Heart left ventricle (tissue), 16 donors: ENCODE results near the gene LRRIQ1. TPM values are rescaled to one million over a fixed set of nuclear protein-coding genes. Genes with fewer than 3 reads are reported as not detected.

Experiments
- ATAC-seq, 4 donors: fragments of 200-7000 bp; cut with Tn5 transposase; one replicate each; pipeline ENCODE4 v1.9.1; 2020 to 2022; ENCODE audit warnings: moderate library complexity in 4 of 4, mild to moderate bottlenecking in 3 of 4, moderate number of reproducible peaks in 1 of 4
- DNase-seq, 5 donors: peaks; one replicate each; pipeline ENCODE4 v3.0.0-alpha.2; 2020
- H3K27ac ChIP-seq, 12 donors: fragments of 200-600 bp; sonication (generic) in 4 of 12; one replicate each; pipeline versions ENCODE4 v1.5.0 to v1.8.0; 2016 to 2022; ENCODE audit warnings: mild to moderate bottlenecking in 2 of 12
- H3K27me3 ChIP-seq, 9 donors: fragments of 200-600 bp; sonication (generic) in 2 of 9; one replicate each; pipeline versions ENCODE4 v1.5.1 to v1.8.0; 2016 to 2022; ENCODE audit warnings: mild to moderate bottlenecking in 3 of 9
- H3K36me3 ChIP-seq, 9 donors: fragments of 200-600 bp; sonication (generic) in 2 of 9; one replicate each; pipeline versions ENCODE4 v1.5.0 to v1.8.0; 2018 to 2022; ENCODE audit warnings: mild to moderate bottlenecking in 2 of 9
- H3K4me1 ChIP-seq, 12 donors: fragments of 200-600 bp; sonication (generic) in 4 of 12; one replicate each; pipeline versions ENCODE4 v1.5.0 to v1.8.0; 2016 to 2022; ENCODE audit warnings: mild to moderate bottlenecking in 3 of 12
- H3K4me3 ChIP-seq, 12 donors: fragments of 200-600 bp; sonication (generic) in 4 of 12; one replicate each; pipeline versions ENCODE4 v1.5.0 to v1.8.0; 2017 to 2022; ENCODE audit warnings: mild to moderate bottlenecking in 9 of 12, moderate library complexity in 4 of 12
- H3K9me3 ChIP-seq, 12 donors: fragments of 200-600 bp; sonication (generic) in 4 of 12; one replicate each; pipeline versions ENCODE4 v1.5.0 to v1.8.0; 2016 to 2022; ENCODE audit warnings: mild to moderate bottlenecking in 1 of 12
- POLR2A ChIP-seq, 2 donors: fragments of 450-650 bp; IDR thresholded peaks; one replicate each; pipeline ENCODE4 v1.6.1; 2017; ENCODE audit warnings: antibody characterized with exemption in 2 of 2, mild to moderate bottlenecking in 2 of 2, moderate library complexity in 2 of 2
- WGBS, 4 donors: extraction: QIAGEN DNeasy Blood & Tissue Kit in 2 of 4; methylation state at CpG; one replicate each; pipeline versions ENCODE4 v1.1.5 to v1.1.7; 2013 to 2018; 5-methylcytosine and 5-hydroxymethylcytosine counted together
- intact Hi-C, 10 donors: fragments of 100-400 bp; cut with DNase I; formaldehyde crosslinking; loops; one replicate each; pipeline versions ENCODE4 v1.11.1 to v1.14.2; 2022
- polyA plus RNA-seq, 2 donors: library from polyadenylated mRNA; stranded (reverse); fragments of 200-250 nt; gene quantifications; one replicate each; pipeline ENCODE4 v1.2.3, GENCODE V29; 2013
- total RNA-seq, 9 donors: library from RNA; depleted of rRNA in 2 of 9; stranded (reverse); fragments of >200 nt in 2 of 9; fragmentation: NEBNext Ultra II Directional in 3 of 9; extraction: Animal tissue kit (Norgen Biotek cat#: 25700) in 3 of 9; gene quantifications; one replicate each; pipeline versions ENCODE4 v1.1.0 to v1.2.4, GENCODE V29; 2016 to 2023
- TF ChIP-seq, protein P1 (sequence below), 12 donors: fragments of 200-600 bp; sonication (generic) in 4 of 12; IDR thresholded peaks; one replicate each; pipeline versions ENCODE4 v1.5.0 to v1.8.0; 2018 to 2022; ENCODE audit warnings: antibody characterized with exemption in 12 of 12, mild to moderate bottlenecking in 5 of 12
- donor health status: ischemic (EF 13 %, LVEDD 7.1; RV severe dilation, severe dysfunction).
- donor health status: healthy with polysubstance abuse.
- donor health status: DM: no; HTN: yes; CAD: no.
- donor health status: DM: no; HTN: no; CAD: no.
- donor health status: ischemic (EF 25% LVEDD 6.9; RV normal size, moderate dysfunction).
- donor health status: ischemic (EF 25% LVEDD 5.7; RV mildly dilated, moderate dysfunction).
- donor health status: healthy.
- donor health status: DM: yes; HTN: yes; CAD: no.
- donor health status: ischemic (EF 35%, LVEDD 5.7; RV mildly dilated, moderate dysfunction).
- donor health status: nonischemic (EF 11% LVEDD 7.7; RV severe dilation, severe dysfunction).
- donor health status: DM: yes; HTN: yes; CAD: no.
- donor health status: PGD.
- donor health status: ischemic (EF 29% LVEDD 5.4; RV normal size, mild dysfunction).
- donor health status: nonischemic (EF 23%, LVEDD 6.1; RV moderate dilation, normal function).

The LRRIQ1 gene
- total and polyA plus RNA-seq, 11 donors: 0.04 to 0.72 (median 0.41) TPM; not detected in 3

DNA sequence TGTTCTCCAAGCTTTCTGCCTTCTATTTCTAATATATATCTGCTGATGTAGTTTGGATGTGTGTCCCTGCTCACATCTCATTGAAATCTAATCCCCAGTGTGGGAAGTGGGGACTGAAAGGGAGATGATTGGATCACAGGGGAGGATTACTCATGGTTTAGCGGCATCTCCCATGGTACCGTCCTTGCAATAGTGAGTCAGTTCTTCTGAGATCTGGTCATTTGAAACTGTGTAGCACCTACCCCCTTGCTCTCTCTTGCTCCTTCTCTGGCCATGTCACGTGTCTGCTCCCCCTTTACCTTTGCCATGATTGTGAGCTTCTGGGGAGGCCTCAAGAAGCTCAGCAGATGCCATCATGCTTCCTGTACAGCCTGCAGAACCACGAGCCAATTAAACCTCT, 217.7 kb downstream of the LRRIQ1 start:
- TF ChIP-seq, protein P1, sequence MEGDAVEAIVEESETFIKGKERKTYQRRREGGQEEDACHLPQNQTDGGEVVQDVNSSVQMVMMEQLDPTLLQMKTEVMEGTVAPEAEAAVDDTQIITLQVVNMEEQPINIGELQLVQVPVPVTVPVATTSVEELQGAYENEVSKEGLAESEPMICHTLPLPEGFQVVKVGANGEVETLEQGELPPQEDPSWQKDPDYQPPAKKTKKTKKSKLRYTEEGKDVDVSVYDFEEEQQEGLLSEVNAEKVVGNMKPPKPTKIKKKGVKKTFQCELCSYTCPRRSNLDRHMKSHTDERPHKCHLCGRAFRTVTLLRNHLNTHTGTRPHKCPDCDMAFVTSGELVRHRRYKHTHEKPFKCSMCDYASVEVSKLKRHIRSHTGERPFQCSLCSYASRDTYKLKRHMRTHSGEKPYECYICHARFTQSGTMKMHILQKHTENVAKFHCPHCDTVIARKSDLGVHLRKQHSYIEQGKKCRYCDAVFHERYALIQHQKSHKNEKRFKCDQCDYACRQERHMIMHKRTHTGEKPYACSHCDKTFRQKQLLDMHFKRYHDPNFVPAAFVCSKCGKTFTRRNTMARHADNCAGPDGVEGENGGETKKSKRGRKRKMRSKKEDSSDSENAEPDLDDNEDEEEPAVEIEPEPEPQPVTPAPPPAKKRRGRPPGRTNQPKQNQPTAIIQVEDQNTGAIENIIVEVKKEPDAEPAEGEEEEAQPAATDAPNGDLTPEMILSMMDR (IDR thresholded peaks at IDR 0.05): no peak
- no peak for TF ChIP-seq POLR2A (IDR thresholded peaks at IDR 0.05)
- WGBS, 4 donors: 51 to 59% (median 56%) methylated on average over 4 of the region's 4 CpGs
- H3K36me3 ChIP-seq: no peaks in the 10 kb centered on the region
- ATAC-seq: no peak
- H3K9me3 ChIP-seq: no peaks in the 10 kb centered on the region
- intact Hi-C loops: no loop called here
- H3K27ac ChIP-seq: no peak overlapping the region
- H3K27me3 ChIP-seq: no peaks in the 10 kb centered on the region
- H3K4me1 ChIP-seq: no peaks in the 10 kb centered on the region
- no peak overlapping the region for H3K4me3 ChIP-seq
- no peak for DNase-seq

DNA sequence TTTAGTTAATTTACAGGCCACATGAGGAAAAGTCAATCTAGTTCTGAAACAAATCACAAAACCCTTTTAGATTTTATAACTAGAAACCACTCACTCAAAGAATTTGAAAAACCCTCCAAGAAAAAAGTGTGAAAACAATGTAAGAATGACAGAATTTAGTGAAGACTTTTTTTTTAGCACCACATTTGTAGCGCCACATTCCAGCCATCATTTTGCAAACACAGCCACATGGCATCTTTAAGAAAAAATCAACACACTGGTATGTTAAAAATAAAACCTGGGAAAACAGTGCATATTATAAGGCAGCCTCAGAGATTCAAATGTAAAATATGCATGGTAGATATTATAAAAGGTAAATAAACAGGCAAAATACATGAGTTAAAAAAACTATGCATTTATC, 221.5 kb downstream of the LRRIQ1 start:
- H3K4me3 ChIP-seq: no peak overlapping the region
- TF ChIP-seq, protein P1 (IDR thresholded peaks at IDR 0.05): no peak
- no peak for TF ChIP-seq POLR2A (IDR thresholded peaks at IDR 0.05)
- no peaks in the 10 kb centered on the region for H3K4me1 ChIP-seq
- H3K36me3 ChIP-seq: no peaks in the 10 kb centered on the region
- intact Hi-C loops: no loop called here
- H3K9me3 ChIP-seq: no peaks in the 10 kb centered on the region
- H3K27me3 ChIP-seq: no peaks in the 10 kb centered on the region
- no peak overlapping the region for H3K27ac ChIP-seq
- 89 to 95% (median 92%) methylated on average over 1 of the region's 1 CpG for WGBS, 4 donors
- DNase-seq: no peak
- ATAC-seq: no peak

DNA sequence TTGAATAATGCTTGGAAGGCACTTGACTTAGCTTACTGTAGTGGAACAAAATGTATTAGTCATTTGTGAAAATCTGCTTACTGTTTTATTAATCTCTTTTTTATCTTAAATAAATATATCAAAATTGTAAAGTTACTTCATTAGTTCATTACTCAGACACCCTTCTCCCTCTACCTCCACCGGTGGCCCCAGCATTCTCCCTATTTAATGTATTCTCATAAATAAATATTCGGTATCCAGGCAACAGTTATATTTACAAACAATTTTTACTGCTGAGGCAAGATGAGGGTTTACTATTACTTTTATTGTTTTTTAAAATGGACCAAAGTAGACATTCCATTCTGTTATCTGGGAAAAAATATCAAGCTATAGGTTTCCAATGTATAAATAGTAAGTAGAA, 224.3 kb downstream of the LRRIQ1 start:
- no peak for ATAC-seq

DNA sequence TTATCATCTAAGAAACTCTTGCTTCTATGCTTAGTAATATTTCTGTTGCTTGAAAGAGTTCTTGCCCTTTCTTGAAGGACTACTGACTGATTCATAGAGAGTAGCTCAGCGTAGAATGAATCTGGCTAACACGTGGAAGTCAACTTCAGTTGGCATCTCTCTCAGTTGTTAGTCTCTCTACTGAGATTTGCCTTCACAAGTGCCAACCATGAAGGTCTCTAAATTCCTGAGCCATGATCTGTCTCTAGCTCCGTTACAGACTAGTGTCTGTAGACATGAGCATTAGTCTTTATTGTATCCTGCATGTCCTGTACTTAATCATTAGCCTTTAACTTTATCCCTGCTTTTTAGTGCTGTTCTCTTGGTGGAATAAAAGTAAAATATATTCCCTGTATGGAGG, 224.7 kb downstream of the LRRIQ1 start:
- Histone ChIP-seq H3K4me3 (no peak overlapping the region), H3K27ac (no peak overlapping the region), H3K4me1 (no peaks in the 10 kb centered on the region), H3K36me3 (no peaks in the 10 kb centered on the region), H3K27me3 (no peaks in the 10 kb centered on the region), H3K9me3 (no peaks in the 10 kb centered on the region)
- TF ChIP-seq POLR2A (IDR thresholded peaks at IDR 0.05): no peak
- TF ChIP-seq, protein P1 (IDR thresholded peaks at IDR 0.05): no peak
- 50 to 58% (median 52%) methylated on average over 3 of the region's 3 CpGs for whole genome bisulfite sequencing, 4 donors
- intact Hi-C loops: no loop called here
- no peak for DNase-seq
- no peak for ATAC-seq

More for the DNA sequence above, 224.3 kb downstream of the LRRIQ1 start:
- Histone ChIP-seq H3K9me3 (no peaks in the 10 kb centered on the region), H3K27ac (no peak overlapping the region), H3K27me3 (no peaks in the 10 kb centered on the region), H3K4me1 (no peaks in the 10 kb centered on the region), H3K4me3 (no peak overlapping the region), H3K36me3 (no peaks in the 10 kb centered on the region)
- 73 to 88% (median 79%) methylated on average over 2 of the region's 2 CpGs for WGBS, 4 donors
- no peak for DNase-seq
- no peak for TF ChIP-seq POLR2A (IDR thresholded peaks at IDR 0.05)
- TF ChIP-seq, protein P1 (IDR thresholded peaks at IDR 0.05): no peak
- intact Hi-C loops: no loop called here
